Measurements from ENCODE around the gene TSHZ2.
"Not testable (repeated sequence)": the region's sequence is repeated elsewhere in the genome, so short reads cannot be mapped to it uniquely, and the experiment has no call there.

TSHZ2 gene

DNA sequence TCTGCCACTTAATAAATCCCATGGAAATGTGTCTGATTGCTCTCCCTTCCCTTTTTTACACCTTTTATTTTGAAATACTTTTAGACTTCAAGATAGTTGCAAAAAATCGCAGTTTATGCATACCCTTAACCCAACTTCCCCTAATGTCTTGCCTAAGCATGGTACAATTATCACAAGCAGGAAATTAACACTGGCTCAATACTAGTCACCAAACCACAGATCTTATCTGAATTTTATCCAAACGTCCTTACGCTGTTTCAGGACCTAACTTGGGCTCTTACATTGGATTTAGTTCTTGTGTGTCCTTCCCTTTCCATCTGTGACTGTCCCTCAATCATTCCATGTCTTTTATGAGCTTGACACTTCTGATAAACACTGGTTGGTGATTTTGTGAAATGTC, 475.2 kb downstream of the TSHZ2 start:
- Histone ChIP-seq H3K4me1 (ENCODE audit: insufficient read depth, low read length) (no peaks in the 10 kb centered on the region), H3K27me3 (ENCODE audit: insufficient read depth, low read length) (no peaks in the 10 kb centered on the region), H3K9ac (ENCODE audit: low read depth, low read length) (no peak overlapping the region), H3K27ac (ENCODE audit: low read depth, low read length) (no peak overlapping the region), H3K9me3 (ENCODE audit: insufficient read depth, low read depth, low read length) (peaks cover 15% of the 10 kb centered on the region), H3K4me3 (ENCODE audit: low read length) (no peak overlapping the region), H3K36me3 (ENCODE audit: insufficient read depth, low read length) (peaks cover 5% of the 10 kb centered on the region; the same call in 1 of the 2 replicates)
- WGBS = 96% methylated on average over 3 of the region's 3 CpGs

DNA sequence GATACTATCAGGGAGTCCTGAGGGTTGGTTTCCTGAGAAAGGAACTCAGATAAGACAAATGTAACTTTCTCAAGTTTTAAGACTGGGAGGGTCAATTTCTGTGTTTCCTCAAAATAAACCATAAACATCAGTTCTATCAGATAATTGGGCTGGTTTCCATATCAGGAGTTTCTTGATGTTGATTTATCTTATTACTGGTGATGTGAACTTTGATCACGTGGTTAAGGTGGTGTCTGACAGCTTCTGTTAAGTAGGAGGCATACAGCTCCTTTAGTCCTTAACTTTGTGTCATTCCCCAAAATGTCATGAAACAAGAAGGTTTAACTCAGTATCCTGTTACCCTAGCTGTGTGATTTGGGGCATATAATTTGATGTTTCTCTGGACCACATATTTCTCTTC, 476.3 kb downstream of the TSHZ2 start:
- Histone ChIP-seq H3K27ac (ENCODE audit: low read depth, low read length) (no peak overlapping the region), H3K9ac (ENCODE audit: low read depth, low read length) (no peak overlapping the region), H3K27me3 (ENCODE audit: insufficient read depth, low read length) (no peaks in the 10 kb centered on the region), H3K9me3 (ENCODE audit: insufficient read depth, low read depth, low read length) (peaks cover 15% of the 10 kb centered on the region), H3K36me3 (ENCODE audit: insufficient read depth, low read length) (peaks cover 5% of the 10 kb centered on the region; the same call in 1 of the 2 replicates), H3K4me3 (ENCODE audit: low read length) (no peak overlapping the region), H3K4me1 (ENCODE audit: insufficient read depth, low read length) (no peaks in the 10 kb centered on the region)
- WGBS = 95% methylated on average over 1 of the region's 1 CpG

DNA sequence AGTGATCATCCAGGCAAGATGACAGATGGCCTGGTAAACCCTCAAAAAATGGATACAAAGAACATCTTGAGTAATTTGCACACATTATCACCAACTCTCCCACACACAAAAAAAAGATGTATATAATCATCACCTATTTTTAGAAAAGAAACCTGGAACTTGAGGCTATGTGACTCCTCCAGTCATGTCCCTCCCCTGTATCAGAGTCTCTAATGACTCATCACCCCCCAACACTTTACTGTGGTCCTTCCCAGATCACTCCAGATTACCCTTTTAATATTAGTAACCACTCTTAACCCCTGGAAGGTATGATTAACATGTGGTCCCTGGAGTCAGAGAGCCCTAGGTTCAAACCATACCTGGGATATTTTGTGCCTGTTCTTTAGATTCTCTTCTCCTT, 476.7 kb downstream of the TSHZ2 start:
- Histone ChIP-seq H3K36me3 (ENCODE audit: insufficient read depth, low read length) (peaks cover 5% of the 10 kb centered on the region; the same call in 1 of the 2 replicates), H3K9me3 (ENCODE audit: insufficient read depth, low read depth, low read length) (peaks cover 15% of the 10 kb centered on the region), H3K27me3 (ENCODE audit: insufficient read depth, low read length) (no peaks in the 10 kb centered on the region), H3K27ac (ENCODE audit: low read depth, low read length) (no peak overlapping the region), H3K9ac (ENCODE audit: low read depth, low read length) (no peak overlapping the region), H3K4me3 (ENCODE audit: low read length) (no peak overlapping the region), H3K4me1 (ENCODE audit: insufficient read depth, low read length) (no peaks in the 10 kb centered on the region)

DNA sequence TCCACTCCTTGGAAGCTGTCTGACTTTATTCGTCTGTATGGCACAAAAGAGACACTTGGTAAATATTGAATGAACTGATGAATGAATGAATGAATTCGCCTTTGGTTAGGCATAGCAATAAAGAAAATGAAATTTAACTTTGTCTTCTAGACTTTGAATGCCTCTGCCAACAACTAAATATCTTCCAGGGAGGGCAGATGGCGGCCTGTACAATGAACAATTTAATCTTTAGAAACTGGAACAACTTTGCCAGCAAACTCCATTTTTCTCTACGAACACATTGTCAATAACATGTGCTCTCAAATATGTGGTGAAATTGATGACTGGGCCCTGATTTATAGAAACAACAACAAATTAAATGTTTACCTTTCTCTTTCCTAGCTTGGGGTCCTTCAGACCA, 480.9 kb downstream of the TSHZ2 start:
- H3K27ac ChIP-seq (ENCODE audit: low read depth, low read length) = no peak overlapping the region
- no peaks in the 10 kb centered on the region for H3K27me3 ChIP-seq (ENCODE audit: insufficient read depth, low read length)
- WGBS = over 99% methylated on average over 4 of the region's 4 CpGs
- H3K4me3 ChIP-seq (ENCODE audit: low read length) = no peak overlapping the region
- H3K9ac ChIP-seq (ENCODE audit: low read depth, low read length) = no peak overlapping the region
- peaks cover 21% of the 10 kb centered on the region for H3K9me3 ChIP-seq (ENCODE audit: insufficient read depth, low read depth, low read length)
- no peaks in the 10 kb centered on the region for H3K4me1 ChIP-seq (ENCODE audit: insufficient read depth, low read length)
- peaks cover 7% of the 10 kb centered on the region; the same call in 1 of the 2 replicates for H3K36me3 ChIP-seq (ENCODE audit: insufficient read depth, low read length)

DNA sequence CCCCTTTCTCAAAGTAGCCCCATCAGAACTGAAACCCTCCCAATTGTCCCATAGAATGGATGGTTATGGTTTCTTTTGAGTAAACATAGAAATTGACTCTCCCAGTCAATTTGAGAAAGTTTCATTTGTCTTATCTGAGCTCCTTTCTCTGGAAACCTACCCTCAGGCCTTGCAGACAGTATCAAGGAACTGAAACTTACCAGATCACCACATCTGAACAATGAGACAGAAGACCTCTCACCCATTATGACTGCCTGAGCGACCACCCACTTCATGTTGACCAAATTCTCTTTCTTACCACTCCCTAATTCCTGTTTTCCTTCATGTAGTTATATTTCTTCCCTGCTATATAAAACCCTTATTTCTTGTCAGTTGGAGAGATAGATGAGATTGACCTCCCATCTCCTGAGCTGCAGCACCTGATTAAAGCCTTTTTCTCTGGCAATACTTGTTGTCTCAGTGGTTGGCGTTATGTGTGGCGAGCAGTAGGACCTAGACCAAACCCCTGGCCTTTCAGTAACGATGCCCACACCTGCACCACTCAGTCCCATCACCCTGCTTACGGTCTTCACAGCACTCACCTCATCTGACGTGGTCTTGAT, 482.6 kb downstream of the TSHZ2 start:
- WGBS = 87% methylated on average over 6 of the region's 6 CpGs
- peaks cover 9% of the 10 kb centered on the region for H3K9me3 ChIP-seq (ENCODE audit: insufficient read depth, low read depth, low read length)
- H3K4me3 ChIP-seq (ENCODE audit: low read length) = no peak overlapping the region
- H3K9ac ChIP-seq (ENCODE audit: low read depth, low read length) = no peak overlapping the region
- H3K27ac ChIP-seq (ENCODE audit: low read depth, low read length) = no peak overlapping the region
- no peaks in the 10 kb centered on the region for H3K4me1 ChIP-seq (ENCODE audit: insufficient read depth, low read length)
- peaks cover 2% of the 10 kb centered on the region; the same call in 1 of the 2 replicates for H3K36me3 ChIP-seq (ENCODE audit: insufficient read depth, low read length)
- H3K27me3 ChIP-seq (ENCODE audit: insufficient read depth, low read length) = no peaks in the 10 kb centered on the region

DNA sequence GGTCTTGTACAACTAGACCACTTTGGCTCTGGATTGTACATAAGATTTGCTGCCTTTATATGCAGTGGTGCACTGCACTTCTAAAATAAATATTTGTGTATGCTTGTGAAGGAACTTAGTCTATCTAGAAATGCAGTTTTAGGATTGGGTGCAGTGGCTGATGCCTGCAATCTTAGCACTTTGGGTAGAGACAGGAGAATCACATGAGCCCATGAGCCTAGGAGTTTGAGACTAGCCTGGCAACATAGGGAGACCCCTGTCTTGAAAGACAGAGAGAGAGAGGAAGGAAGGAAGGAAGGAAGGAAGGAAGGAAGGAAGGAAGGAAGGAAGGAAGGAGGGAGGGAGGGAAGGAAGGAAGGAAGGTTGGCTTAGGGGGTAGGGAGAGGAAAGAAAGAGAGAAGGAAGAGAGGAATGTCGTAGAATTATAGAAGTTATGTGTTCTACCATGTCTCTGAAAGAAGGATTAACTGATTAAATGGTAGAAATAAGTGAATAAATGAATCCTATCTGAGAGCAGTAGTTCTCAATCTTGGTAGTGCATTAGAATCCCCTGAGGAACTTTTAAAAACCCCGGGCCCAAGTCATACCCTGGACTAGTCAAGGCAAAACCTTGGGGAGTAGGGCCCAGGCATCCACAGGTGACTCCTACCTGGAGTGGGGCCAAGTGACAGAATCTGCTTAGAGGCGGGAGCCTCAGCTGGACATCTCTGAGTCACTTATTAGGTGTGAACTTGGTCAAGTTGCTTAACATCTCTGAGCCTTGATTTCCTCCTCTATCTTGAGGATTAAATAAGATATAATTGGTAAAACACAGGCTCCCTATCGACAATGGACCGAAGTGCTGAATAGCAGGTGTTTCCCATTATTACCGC, 491.2 kb downstream of the TSHZ2 start:
- Histone ChIP-seq H3K4me1 (ENCODE audit: insufficient read depth, low read length) (no peaks in the 10 kb centered on the region), H3K9me3 (ENCODE audit: insufficient read depth, low read depth, low read length) (peaks cover 22% of the 10 kb centered on the region), H3K4me3 (ENCODE audit: low read length) (no peak overlapping the region), H3K9ac (ENCODE audit: low read depth, low read length) (no peak overlapping the region), H3K36me3 (ENCODE audit: insufficient read depth, low read length) (no peaks in the 10 kb centered on the region; the same call in 1 of the 2 replicates), H3K27me3 (ENCODE audit: insufficient read depth, low read length) (no peaks in the 10 kb centered on the region), H3K27ac (ENCODE audit: low read depth, low read length) (no peak overlapping the region)
- 95% methylated on average over 6 of the region's 6 CpGs for WGBS

DNA sequence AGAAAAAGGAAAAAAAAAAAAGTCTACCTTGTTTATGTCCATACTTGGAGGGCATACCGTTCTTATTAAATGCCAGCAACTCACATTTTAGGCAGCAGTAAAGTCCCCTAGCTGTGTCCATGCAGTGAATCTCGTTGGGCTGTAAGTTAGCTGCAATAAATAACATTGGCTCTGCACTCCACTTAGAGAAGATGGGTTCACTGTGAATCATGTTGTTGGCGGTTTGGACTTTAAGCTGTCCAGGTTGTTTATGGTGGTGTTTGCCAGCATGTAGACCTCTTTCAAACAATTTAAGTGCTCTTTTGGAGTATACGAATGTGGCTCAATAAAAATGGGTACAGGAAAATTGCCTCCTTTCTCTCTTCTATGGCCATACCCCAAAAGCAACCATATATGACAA, 494.1 kb downstream of the TSHZ2 start:
- Histone ChIP-seq H3K9ac (ENCODE audit: low read depth, low read length) (no peak overlapping the region), H3K36me3 (ENCODE audit: insufficient read depth, low read length) (no peaks in the 10 kb centered on the region; the same call in 1 of the 2 replicates), H3K27me3 (ENCODE audit: insufficient read depth, low read length) (no peaks in the 10 kb centered on the region), H3K4me3 (ENCODE audit: low read length) (no peak overlapping the region), H3K4me1 (ENCODE audit: insufficient read depth, low read length) (no peaks in the 10 kb centered on the region), H3K27ac (ENCODE audit: low read depth, low read length) (no peak overlapping the region), H3K9me3 (ENCODE audit: insufficient read depth, low read depth, low read length) (peaks cover 19% of the 10 kb centered on the region)
- WGBS = 95% methylated on average over 3 of the region's 4 CpGs

DNA sequence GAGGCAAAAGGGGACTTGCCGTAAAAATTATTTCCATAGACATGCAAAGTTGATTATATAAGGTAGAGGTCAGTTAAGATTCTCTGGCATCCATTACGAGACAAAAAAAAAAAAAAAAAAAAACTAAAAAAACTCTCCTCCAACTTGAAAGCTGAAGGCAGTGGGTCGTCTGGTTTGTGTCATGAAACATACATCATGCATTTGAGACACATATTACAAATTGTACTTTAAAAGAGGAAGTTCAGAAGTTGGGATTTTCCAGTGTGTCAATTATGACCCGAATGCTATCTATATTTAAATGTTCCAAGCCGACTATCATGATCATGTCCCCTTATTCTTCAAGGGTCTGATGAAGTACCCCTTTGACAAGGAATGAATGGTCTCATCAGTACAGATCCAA, 496.4 kb downstream of the TSHZ2 start:
- no peaks in the 10 kb centered on the region for H3K27me3 ChIP-seq (ENCODE audit: insufficient read depth, low read length)
- no peak overlapping the region for H3K4me3 ChIP-seq (ENCODE audit: low read length)
- 0 out of 2 replicates have a peak, but pooled peaks cover 4% of the 10 kb centered on the region for H3K36me3 ChIP-seq (ENCODE audit: insufficient read depth, low read length)
- 94% methylated on average over 3 of the region's 5 CpGs for WGBS
- H3K9me3 ChIP-seq (ENCODE audit: insufficient read depth, low read depth, low read length) = no peaks in the 10 kb centered on the region
- no peak overlapping the region for H3K9ac ChIP-seq (ENCODE audit: low read depth, low read length)
- H3K4me1 ChIP-seq (ENCODE audit: insufficient read depth, low read length) = no peaks in the 10 kb centered on the region
- no peak overlapping the region for H3K27ac ChIP-seq (ENCODE audit: low read depth, low read length)

DNA sequence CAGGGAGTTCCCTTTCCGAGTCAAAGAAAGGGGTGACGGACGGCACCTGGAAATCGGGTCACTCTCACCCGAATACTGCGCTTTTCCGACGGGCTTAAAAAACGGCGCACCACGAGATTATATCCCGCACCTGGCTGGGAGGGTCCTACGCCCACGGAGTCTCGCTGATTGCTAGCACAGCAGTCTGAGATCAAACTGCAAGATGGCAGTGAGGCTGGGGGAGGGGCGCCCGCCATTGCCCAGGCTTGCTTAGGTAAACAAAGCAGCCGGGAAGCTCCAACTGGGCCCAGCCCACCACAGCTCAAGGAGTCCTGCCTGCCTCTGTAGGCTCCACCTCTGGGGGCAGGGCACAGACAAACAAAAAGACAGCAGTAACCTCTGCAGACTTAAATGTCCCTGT, 500.7 kb downstream of the TSHZ2 start:
- not testable (repeated sequence) for H3K36me3 ChIP-seq (ENCODE audit: insufficient read depth, low read length); H3K9me3 ChIP-seq (ENCODE audit: insufficient read depth, low read depth, low read length); H3K4me3 ChIP-seq (ENCODE audit: low read length); H3K27me3 ChIP-seq (ENCODE audit: insufficient read depth, low read length); H3K9ac ChIP-seq (ENCODE audit: low read depth, low read length); H3K27ac ChIP-seq (ENCODE audit: low read depth, low read length); H3K4me1 ChIP-seq (ENCODE audit: insufficient read depth, low read length)
- WGBS = 89% methylated on average over 15 of the region's 18 CpGs

DNA sequence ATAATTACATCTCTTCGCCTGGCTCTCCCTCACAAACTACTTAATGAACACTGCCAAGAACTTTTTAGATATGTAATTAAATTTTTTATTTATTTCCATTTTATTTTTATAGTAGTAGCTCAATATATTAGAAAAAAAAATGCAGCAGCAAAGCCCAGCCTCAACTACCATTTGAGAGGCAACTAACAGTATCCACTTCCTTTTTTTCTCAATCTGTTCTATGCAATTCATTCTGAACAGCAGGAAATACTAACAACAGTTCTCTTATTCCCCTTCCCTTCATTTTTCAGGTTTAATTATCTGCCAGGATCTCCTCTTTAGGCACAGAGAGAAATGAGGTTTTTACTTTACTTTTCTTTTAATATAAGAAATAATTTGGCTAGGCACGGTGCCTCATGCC, 508.8 kb downstream of the TSHZ2 start:
- H3K27me3 ChIP-seq (ENCODE audit: insufficient read depth, low read length) = no peaks in the 10 kb centered on the region
- no peaks in the 10 kb centered on the region for H3K9me3 ChIP-seq (ENCODE audit: insufficient read depth, low read depth, low read length)
- 100% methylated on average over 1 of the region's 2 CpGs for WGBS
- H3K4me3 ChIP-seq (ENCODE audit: low read length) = no peak overlapping the region
- no peaks in the 10 kb centered on the region for H3K4me1 ChIP-seq (ENCODE audit: insufficient read depth, low read length)
- H3K9ac ChIP-seq (ENCODE audit: low read depth, low read length) = no peak overlapping the region
- no peak overlapping the region for H3K27ac ChIP-seq (ENCODE audit: low read depth, low read length)
- H3K36me3 ChIP-seq (ENCODE audit: insufficient read depth, low read length) = no peaks in the 10 kb centered on the region

DNA sequence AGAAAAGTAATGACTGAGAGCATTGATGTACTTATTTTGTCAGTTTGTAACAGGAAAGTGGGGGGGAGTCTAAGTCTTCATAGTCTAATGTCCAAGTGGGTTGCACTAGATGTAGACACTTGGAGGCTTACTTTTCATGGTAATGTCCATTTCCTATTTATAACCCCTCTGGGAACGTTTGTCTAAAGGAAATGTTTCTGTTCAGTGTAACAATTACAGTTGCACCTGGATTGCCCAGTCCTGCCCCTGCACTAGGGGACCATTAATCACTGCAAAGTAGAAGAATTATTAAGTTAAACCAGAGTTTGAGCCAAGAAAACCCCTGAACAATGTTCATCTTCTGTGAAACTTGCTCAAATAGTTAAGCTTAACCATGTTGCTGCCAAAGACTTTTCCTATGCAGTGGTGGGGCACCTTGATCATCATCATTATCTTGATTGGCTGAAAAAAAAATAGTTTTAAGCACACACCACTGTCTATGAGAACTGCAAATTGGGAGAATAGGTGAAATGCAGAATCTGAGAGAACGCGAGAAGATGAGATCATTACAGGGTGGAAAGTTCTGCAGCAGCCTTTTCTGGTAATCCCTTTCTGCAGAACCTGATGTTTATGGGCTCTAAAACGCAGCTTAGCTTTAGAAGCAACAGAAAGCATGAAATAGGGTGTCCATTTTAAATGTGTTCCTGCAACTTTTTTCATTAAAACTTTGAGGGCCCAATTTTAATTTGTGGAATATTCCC, 515.5 kb downstream of the TSHZ2 start:
- Histone ChIP-seq H3K9me3 (ENCODE audit: insufficient read depth, low read depth, low read length) (no peaks in the 10 kb centered on the region), H3K4me3 (ENCODE audit: low read length) (no peak overlapping the region), H3K27ac (ENCODE audit: low read depth, low read length) (no peak overlapping the region), H3K27me3 (ENCODE audit: insufficient read depth, low read length) (no peaks in the 10 kb centered on the region), H3K9ac (ENCODE audit: low read depth, low read length) (no peak overlapping the region), H3K36me3 (ENCODE audit: insufficient read depth, low read length) (no peaks in the 10 kb centered on the region; the same call in 1 of the 2 replicates), H3K4me1 (ENCODE audit: insufficient read depth, low read length) (no peaks in the 10 kb centered on the region)
- WGBS = 97% methylated on average over 3 of the region's 4 CpGs
